PC-9 (cell line): ENCODE results near the gene GALNT13. TPM values are rescaled to one million over a fixed set of nuclear protein-coding genes. Genes with fewer than 3 reads are reported as not detected.

Experiments
- BruUV-seq: library from RNA; stranded (reverse); fragments of 400-500 nt; replicated peaks from 2 replicates; lab custom pipeline; 2021; lab: Mats Ljungman, UMichigan
- CTCF ChIA-PET: fragments of 300-600 bp; sonication (Branson Sonifier 250); formaldehyde crosslinking; loops from one replicate; lab custom pipeline; 2022; ENCODE audit warnings: antibody characterized with exemption; lab: Charles Lee
- POLR2A ChIA-PET: fragments of 300-600 bp; sonication (Branson Sonifier 250); formaldehyde crosslinking; loops from one replicate; lab custom pipeline; 2022; ENCODE audit warnings: antibody characterized with exemption; ENCODE audit not compliant: unreplicated experiment; lab: Charles Lee
- DNase-seq, 2 experiments: peaks; one replicate each; pipeline versions ENCODE4 v3.0.0 to v3.0.0-alpha.2; 2015 to 2022; ENCODE audit warnings: mixed read lengths in 1 of 2
- H2AFZ ChIP-seq: fragments of 200-600 bp; sonication (generic); 2 replicates; pipeline ENCODE4 v1.8.1; 2017; ENCODE audit warnings: antibody characterized with exemption
- H3F3A ChIP-seq: fragments of 200-600 bp; sonication (generic); 2 replicates; pipeline ENCODE4 v1.8.1; 2017; ENCODE audit warnings: antibody characterized with exemption, mild to moderate bottlenecking, low read depth; ENCODE audit not compliant: insufficient read depth
- H3K27ac ChIP-seq: fragments of 200-600 bp; sonication (generic); 2 replicates; pipeline ENCODE4 v1.6.1; 2016; ENCODE audit warnings: mixed run types
- H3K27me3 ChIP-seq: fragments of 200-600 bp; sonication (generic); 2 replicates; pipeline ENCODE4 v1.6.1; 2016; ENCODE audit warnings: low read depth, mixed run types; ENCODE audit not compliant: insufficient read depth
- H3K36me3 ChIP-seq: fragments of 200-600 bp; sonication (generic); 2 replicates; pipeline ENCODE4 v1.6.1; 2016; ENCODE audit warnings: low read depth, mixed run types
- H3K4me1 ChIP-seq: fragments of 200-600 bp; sonication (generic); replicated peaks from 2 replicates; pipeline ENCODE4 v1.6.1; 2016; ENCODE audit warnings: mixed run types; ENCODE audit not compliant: insufficient read depth
- H3K4me2 ChIP-seq: fragments of 200-600 bp; sonication (generic); 2 replicates; pipeline ENCODE4 v1.6.1; 2017; ENCODE audit warnings: mixed run types
- H3K4me3 ChIP-seq: fragments of 200-600 bp; sonication (generic); 2 replicates; pipeline ENCODE4 v1.6.1; 2016; ENCODE audit warnings: mixed run types
- H3K79me2 ChIP-seq: fragments of 200-600 bp; sonication (generic); 2 replicates; pipeline ENCODE4 v1.6.1; 2017; ENCODE audit warnings: low read depth, mixed run types
- H3K9me2 ChIP-seq: fragments of 200-600 bp; sonication (generic); 2 replicates; pipeline ENCODE4 v1.8.1; 2017; ENCODE audit warnings: mild to moderate bottlenecking; ENCODE audit not compliant: insufficient read depth
- H3K9me3 ChIP-seq: fragments of 200-600 bp; sonication (generic); 2 replicates; pipeline ENCODE4 v1.8.1; 2016; ENCODE audit warnings: low read depth; ENCODE audit not compliant: insufficient read depth
- H4K20me1 ChIP-seq: fragments of 200-600 bp; sonication (generic); 2 replicates; pipeline ENCODE4 v1.8.1; 2017; ENCODE audit not compliant: insufficient read depth
- CTCF ChIP-seq: fragments of 200-600 bp; sonication (generic); conservative IDR thresholded peaks from 2 replicates; pipeline ENCODE4 v1.6.1; 2017; ENCODE audit warnings: mixed run types, antibody characterized with exemption, mild to moderate bottlenecking, moderate library complexity
- EZH2 ChIP-seq: fragments of 200-600 bp; sonication (generic); IDR thresholded peaks from 2 replicates; pipeline ENCODE4 v1.8.0; 2017; ENCODE audit warnings: antibody characterized with exemption, low read depth
- intact Hi-C: fragments of 100-400 bp; cut with micrococcal nuclease; formaldehyde crosslinking; loops from one replicate; pipeline ENCODE4 v1.10.0; 2022; ENCODE audit not compliant: unreplicated experiment
- total RNA-seq: library from RNA; stranded (reverse); gene quantifications from 2 replicates; pipeline ENCODE4 v1.2.3, GENCODE V29; 2021

The GALNT13 gene
- total RNA-seq, 1 experiment from 2014 or later: 3.6 TPM

GRCh38 chr2:154228566-154229280, 357.0 kb downstream of the GALNT13 start:
- no peaks in the 10 kb centered on the region for H3K79me2 ChIP-seq
- no peaks in the 10 kb centered on the region for H4K20me1 ChIP-seq
- H3K4me2 ChIP-seq: no peak overlapping the region
- no peak overlapping the region for H3K27ac ChIP-seq
- BruUV-seq: no TSS peak
- no peaks in the 10 kb centered on the region for H3F3A ChIP-seq
- no peaks in the 10 kb centered on the region for H3K9me2 ChIP-seq
- no peak for TF ChIP-seq CTCF
- no peak for TF ChIP-seq EZH2
- no peaks in the 10 kb centered on the region for H3K9me3 ChIP-seq
- intact Hi-C loops: no loop called here
- no peak for DNase-seq
- H2AFZ ChIP-seq: no peak overlapping the region
- no peaks in the 10 kb centered on the region for H3K4me1 ChIP-seq
- H3K4me3 ChIP-seq: no peak overlapping the region
- no peaks in the 10 kb centered on the region for H3K36me3 ChIP-seq
- CTCF ChIA-PET: no interaction called here
- H3K27me3 ChIP-seq: no peaks in the 10 kb centered on the region
- POLR2A ChIA-PET: no interaction called here

GRCh38 chr2:154229966-154230365, 358.2 kb downstream of the GALNT13 start:
- H3K4me1 ChIP-seq: no peaks in the 10 kb centered on the region
- no peaks in the 10 kb centered on the region for H3K79me2 ChIP-seq
- H3K9me2 ChIP-seq: no peaks in the 10 kb centered on the region
- no peak overlapping the region for H3K4me3 ChIP-seq
- ChIA-PET CTCF (no interaction called here), POLR2A (no interaction called here)
- no peak overlapping the region for H2AFZ ChIP-seq
- DNase-seq: no peak
- intact Hi-C loops: no loop called here
- no peaks in the 10 kb centered on the region for H3K9me3 ChIP-seq
- H3K27ac ChIP-seq: no peak overlapping the region
- H3K27me3 ChIP-seq: no peaks in the 10 kb centered on the region
- no peak overlapping the region for H3K4me2 ChIP-seq
- no peaks in the 10 kb centered on the region for H4K20me1 ChIP-seq
- no TSS peak for BruUV-seq
- TF ChIP-seq EZH2 (no peak), CTCF (no peak)
- no peaks in the 10 kb centered on the region for H3K36me3 ChIP-seq
- H3F3A ChIP-seq: no peaks in the 10 kb centered on the region

- no peaks in the 10 kb centered on the region for H3K9me2 ChIP-seq
- no peaks in the 10 kb centered on the region for H4K20me1 ChIP-seq
- H3K27ac ChIP-seq: no peak overlapping the region
- intact Hi-C loops: no loop called here
- no peaks in the 10 kb centered on the region for H3K9me3 ChIP-seq
- no peaks in the 10 kb centered on the region for H3K79me2 ChIP-seq
- no peaks in the 10 kb centered on the region for H3K4me1 ChIP-seq
- no peak overlapping the region for H3K4me2 ChIP-seq
- BruUV-seq: no TSS peak
- no peak overlapping the region for H2AFZ ChIP-seq
- ChIA-PET POLR2A (no interaction called here), CTCF (no interaction called here)
- DNase-seq: no peak
- no peak overlapping the region for H3K4me3 ChIP-seq
- no peaks in the 10 kb centered on the region for H3K36me3 ChIP-seq
- no peaks in the 10 kb centered on the region for H3F3A ChIP-seq
- H3K27me3 ChIP-seq: no peaks in the 10 kb centered on the region
- TF ChIP-seq CTCF: no peak
- TF ChIP-seq EZH2: no peak
Observed at GRCh38 chr2:154231021-154231420, 359.3 kb downstream of the GALNT13 start.
